ENCODE data around the gene SMARCA2. TPM values are rescaled to one million over a fixed set of nuclear protein-coding genes. Genes with fewer than 3 reads are reported as not detected.
"Not testable (repeated sequence)": the region's sequence is repeated elsewhere in the genome, so short reads cannot be mapped to it uniquely, and the experiment has no call there.

The SMARCA2 gene
- total RNA-seq, 1 donor from 2014 or later, result 198 TPM

DNA sequence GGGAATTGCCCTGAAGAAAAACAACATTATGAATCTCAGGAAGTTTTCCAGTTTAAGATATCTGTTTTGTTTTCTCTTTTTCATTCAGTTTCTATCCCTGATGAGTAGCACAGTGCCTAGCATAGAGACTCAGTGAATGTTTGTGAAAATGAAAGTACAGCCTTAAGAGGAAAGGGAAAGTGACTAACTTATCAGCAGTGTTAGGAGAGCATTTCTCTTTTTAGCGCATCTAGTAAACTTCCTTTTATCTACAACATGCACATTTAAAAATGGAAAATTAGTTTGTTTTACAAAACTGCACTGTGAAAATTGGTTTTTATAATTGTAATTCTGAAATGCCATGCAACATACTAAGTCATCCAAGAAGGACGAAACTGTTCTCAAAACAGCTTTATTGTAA lies 110.8 kb downstream of the SMARCA2 start:
- intact Hi-C loops (cut with DNase I), result no loop called here
- DNase-seq (ENCODE audit: low spot score) (no peak), ATAC-seq (peak; percentile 76)

DNA sequence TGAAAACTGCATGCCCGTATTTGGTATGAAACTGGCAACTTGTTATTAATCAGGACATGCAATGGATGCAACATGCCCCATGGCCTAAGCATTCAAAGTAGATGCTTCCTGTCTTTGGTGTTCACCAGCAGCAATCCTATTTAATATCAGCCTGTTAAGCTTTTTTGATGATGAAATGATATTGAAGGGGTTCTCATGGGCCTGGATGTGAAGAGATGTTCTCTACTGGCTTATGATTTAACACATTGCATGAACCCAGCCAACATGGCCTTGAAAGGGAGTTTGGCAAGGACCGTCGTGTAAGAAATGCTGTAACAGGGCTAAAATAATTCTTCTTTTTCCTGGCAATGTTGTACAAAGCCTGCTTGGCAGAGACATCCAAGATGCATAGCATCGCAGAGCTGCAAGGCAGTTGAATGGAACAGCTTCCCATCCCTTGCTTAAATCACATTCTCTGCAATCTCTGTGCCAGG lies 111.2 kb downstream of the SMARCA2 start:
- intact Hi-C loops (cut with DNase I), result no loop called here
- ATAC-seq (peak; percentile 77), DNase-seq (ENCODE audit: low spot score) (no peak)

DNA sequence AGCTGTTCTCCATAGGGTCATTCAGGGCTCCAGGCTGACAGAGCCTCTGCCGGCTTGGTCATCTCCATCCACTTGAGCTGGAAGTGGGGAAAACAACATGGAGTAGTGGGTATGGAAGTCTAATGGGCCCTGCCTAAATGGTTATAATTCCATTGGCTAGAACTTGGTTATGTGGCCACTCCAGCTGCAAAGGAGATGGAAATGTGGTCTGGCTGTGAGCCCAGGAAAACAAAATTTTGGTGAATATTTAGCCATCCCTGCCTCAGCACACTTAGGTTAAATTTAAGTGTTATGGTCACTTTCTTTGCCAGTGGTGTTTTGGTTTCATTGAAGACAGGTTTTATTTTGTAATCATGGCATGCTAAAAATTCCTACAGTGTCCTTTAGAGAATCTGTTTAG lies 112.3 kb downstream of the SMARCA2 start:
- intact Hi-C loops (cut with DNase I), result no loop called here
- no peak for DNase-seq (ENCODE audit: low spot score)
- ATAC-seq, result peak; percentile 19

- no peak for ATAC-seq
- intact Hi-C loops (cut with DNase I), result no loop called here
These were observed 113.0 kb downstream of the SMARCA2 start for GRCh38 chr9:2128141-2128540.

GRCh38 chr9:2128618-2129017 lies 113.5 kb downstream of the SMARCA2 start:
- ATAC-seq (no peak), DNase-seq (ENCODE audit: low spot score) (no peak)
- intact Hi-C loops (cut with DNase I), result no loop called here

More at GRCh38 chr9:2128141-2128540, 113.0 kb downstream of the SMARCA2 start:
- no peak for DNase-seq (ENCODE audit: low spot score)

DNA sequence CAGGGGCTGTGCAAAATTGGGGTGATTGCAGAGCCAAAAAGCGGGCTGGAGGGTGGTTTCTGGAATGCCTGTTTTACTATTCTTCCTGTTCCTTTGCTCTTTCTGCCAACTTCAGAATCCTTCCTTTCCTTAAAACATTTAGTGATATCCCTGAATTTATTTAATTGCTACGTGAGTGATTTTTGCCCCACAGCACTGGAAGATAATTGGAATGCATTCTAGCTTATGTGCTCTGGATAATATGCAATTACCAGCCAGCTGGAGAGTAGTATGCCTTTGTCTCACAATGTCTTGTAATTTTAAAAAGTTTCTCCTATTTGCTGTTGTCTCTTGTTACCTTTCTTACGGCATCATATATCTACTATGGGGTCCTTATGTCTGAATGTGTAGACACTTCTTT lies 115.8 kb downstream of the SMARCA2 start:
- ATAC-seq (no peak), DNase-seq (ENCODE audit: low spot score) (no peak)
- intact Hi-C loops (cut with DNase I), result no loop called here

DNA sequence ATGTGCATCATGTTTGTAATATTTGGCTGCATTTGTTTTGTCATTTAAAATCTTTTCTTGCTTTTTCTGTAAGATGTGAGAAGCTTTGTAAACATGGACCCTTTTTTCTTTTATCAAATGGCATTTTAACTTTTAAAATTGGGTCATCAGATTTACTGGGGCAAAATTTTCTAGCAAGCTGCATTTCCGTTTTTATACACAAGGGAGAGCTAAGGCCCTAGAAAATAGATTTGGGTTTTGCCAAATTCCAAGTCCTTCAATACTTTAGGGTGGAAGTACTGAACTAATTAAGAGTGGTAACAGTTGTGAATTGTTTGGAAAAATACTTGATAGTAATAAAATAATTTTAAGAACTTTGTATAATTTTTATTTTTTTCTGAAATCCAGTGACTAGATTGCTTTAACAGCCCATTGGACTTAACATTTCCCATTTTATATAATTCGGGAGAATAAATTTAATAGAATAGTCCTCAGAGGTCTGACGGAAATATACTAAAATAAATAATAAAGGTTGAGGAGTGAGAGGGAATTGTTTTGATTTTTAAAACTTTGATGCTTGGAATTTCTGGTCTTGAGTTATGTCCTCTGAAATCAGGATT lies 117.4 kb downstream of the SMARCA2 start:
- no peak for ATAC-seq
- intact Hi-C loops (cut with DNase I), result no loop called here
- no peak for DNase-seq (ENCODE audit: low spot score)

GRCh38 chr9:2134391-2134790 lies 119.2 kb downstream of the SMARCA2 start:
- intact Hi-C loops (cut with DNase I), result no loop called here
- ATAC-seq, result no peak
- DNase-seq (ENCODE audit: low spot score), result no peak

- peak; percentile 52 for ATAC-seq
- intact Hi-C loops (cut with DNase I), result no loop called here
- no peak for DNase-seq (ENCODE audit: low spot score)
These were observed 123.5 kb downstream of the SMARCA2 start for GRCh38 chr9:2138646-2139045.

- no peak for ATAC-seq
These were observed 125.6 kb downstream of the SMARCA2 start for GRCh38 chr9:2140600-2141223.

GRCh38 chr9:2142212-2142611 lies 127.1 kb downstream of the SMARCA2 start:
- ATAC-seq (no peak), DNase-seq (ENCODE audit: low spot score) (no peak)
- intact Hi-C loops (cut with DNase I), result no loop called here

More at GRCh38 chr9:2140600-2141223, 125.6 kb downstream of the SMARCA2 start:
- DNase-seq (ENCODE audit: low spot score), result no peak
- intact Hi-C loops (cut with DNase I), result no loop called here

DNA sequence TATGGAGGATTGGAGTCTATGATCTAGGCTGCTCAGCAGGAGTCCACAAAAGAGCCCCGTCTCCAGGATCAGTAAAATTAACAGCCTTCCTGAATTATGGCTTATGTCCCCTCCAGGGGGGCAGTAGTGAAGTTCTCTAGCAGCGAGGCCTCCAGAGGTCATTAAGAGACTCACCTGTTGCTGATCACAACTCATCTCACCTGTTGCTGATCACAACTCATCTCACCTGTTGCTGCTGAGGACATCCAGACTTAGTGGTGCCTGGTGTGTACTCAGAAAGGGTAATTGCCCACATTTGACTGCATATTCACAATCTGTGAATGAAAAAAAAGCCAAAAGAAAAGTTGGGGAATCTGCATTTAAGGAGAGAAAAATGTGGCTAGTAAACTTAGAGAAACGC lies 129.5 kb downstream of the SMARCA2 start:
- no peak for ATAC-seq
- intact Hi-C loops (cut with DNase I), result no loop called here
- DNase-seq (ENCODE audit: low spot score), result no peak

DNA sequence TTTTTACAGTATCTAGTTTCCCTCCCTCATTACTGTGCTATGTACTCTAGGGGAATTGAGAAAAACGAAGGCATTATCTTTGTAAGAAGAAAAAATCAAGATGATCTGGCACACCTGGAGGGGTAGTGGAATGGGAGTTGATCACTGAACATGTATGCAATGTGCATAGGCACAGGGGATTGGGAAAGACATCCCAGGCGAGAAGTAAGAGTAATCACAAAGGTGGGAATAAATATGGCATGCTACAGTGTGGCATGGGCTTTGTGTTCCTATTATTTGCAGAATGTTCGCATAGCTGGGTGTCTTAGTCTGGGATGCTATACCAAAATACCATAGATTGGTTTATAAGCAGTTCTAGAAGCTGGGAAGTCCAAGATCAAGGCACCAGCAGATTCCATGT lies 130.6 kb downstream of the SMARCA2 start:
- ATAC-seq, result no peak
- DNase-seq (ENCODE audit: low spot score), result no peak
- intact Hi-C loops (cut with DNase I), result no loop called here

DNA sequence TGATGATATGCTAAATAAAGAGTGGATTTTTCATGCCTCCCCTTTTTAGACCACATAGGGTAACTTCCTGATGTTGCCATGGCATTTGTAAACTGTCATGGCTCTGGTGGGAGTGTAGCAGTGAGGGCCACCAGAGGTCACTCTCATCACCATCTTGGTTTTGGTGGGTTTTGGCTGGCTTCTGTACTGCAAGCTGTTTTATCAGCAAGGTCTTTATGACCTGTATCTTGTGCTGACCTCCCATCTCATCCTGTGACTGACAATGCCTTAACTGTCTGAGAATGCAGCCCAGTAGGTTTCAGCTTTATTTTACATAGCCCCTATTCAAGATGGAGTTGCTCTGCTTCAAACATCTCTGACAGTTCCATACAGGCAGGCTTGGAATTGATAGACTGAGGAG lies 131.6 kb downstream of the SMARCA2 start:
- DNase-seq (ENCODE audit: low spot score); intact Hi-C loops (cut with DNase I); ATAC-seq: not testable (repeated sequence)

DNA sequence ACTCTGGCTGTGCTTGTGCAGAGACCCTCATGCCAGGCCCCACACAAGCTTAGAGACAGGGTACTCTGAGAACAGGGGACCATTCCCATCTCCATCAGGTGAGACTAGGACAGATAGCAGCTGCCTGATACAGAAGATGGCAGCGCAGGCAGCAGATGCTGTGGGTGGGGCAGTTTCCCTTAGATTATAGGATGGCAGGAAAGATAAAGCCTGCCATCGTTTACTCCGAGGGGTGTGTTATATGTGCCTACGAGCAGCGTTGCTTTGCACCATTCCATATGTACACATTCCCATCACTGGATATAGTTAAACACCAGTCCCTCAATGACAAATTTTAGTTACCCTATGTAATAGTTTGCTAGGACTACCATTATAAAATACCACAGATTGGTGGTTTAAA lies 135.2 kb downstream of the SMARCA2 start:
- ATAC-seq, result no peak
- DNase-seq (ENCODE audit: low spot score), result no peak
- intact Hi-C loops (cut with DNase I), result no loop called here

GRCh38 chr9:2151171-2151570 lies 136.0 kb downstream of the SMARCA2 start:
- DNase-seq (ENCODE audit: low spot score) (no peak), ATAC-seq (no peak)
- intact Hi-C loops (cut with DNase I), result no loop called here

DNA sequence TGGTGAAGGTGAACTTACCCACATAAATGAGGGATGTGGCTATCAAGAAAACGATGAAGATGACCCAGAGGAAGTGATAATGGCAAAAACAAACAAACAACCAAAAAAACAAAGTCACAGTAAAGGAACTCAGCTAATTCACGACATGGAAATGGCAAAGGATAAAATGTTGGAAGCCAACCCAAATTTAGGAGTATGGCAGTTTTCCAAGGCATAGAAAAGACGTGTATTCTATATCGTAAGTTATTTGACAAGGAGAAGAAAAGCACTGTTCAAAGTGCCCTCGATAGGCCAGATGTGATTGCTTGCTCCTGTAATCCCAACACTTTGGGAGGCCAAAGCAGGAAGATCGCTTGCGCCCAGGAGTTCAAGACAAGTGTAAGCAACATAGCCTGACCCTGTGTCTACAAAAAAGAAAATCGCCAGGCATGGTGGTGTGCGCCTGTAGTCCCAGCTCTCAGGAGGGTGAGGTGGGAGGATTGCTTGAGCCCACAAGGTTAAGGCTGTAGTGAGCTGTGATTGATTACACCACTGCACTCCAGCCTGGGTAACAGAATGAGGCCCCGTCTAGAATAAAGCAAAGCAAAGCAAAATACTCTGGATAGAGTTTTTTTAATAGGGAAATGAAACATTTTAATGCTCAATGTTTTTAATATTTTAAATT lies 138.0 kb downstream of the SMARCA2 start:
- no peak for ATAC-seq
- intact Hi-C loops (cut with DNase I), result no loop called here
- DNase-seq (ENCODE audit: low spot score), result no peak

GRCh38 chr9:2153630-2154217 lies 138.6 kb downstream of the SMARCA2 start:
- DNase-seq (ENCODE audit: low spot score), result no peak
- ATAC-seq, result no peak
- intact Hi-C loops (cut with DNase I), result no loop called here

DNA sequence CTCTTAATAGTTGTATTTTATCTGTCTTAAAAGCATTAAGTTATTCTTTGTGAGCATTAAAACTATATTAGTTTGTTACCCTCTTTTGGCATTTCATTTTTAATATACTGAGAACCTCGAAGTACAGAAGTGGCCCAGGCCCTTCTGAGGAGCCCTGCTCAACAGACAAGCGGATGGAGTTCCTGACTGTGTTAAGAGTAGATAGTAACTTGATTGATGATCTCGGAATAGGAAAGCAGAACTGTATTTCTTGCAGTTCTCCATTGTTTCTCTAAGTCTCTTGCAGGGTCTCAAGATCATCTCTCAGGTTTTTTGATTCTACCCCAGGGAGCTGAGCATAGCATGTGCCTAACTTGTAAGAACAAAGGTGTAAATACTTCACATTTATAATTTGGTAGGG lies 139.6 kb downstream of the SMARCA2 start:
- no peak for ATAC-seq
- no peak for DNase-seq (ENCODE audit: low spot score)
- intact Hi-C loops (cut with DNase I), result no loop called here

- DNase-seq (ENCODE audit: low spot score) (no peak), ATAC-seq (no peak)
- intact Hi-C loops (cut with DNase I), result no loop called here
These were observed 140.8 kb downstream of the SMARCA2 start for GRCh38 chr9:2155966-2156365.

All from sciatic nerve (tissue), 2 donors.